Measurements from ENCODE around the gene SLC9A5. TPM values are rescaled to one million over a fixed set of nuclear protein-coding genes. Genes with fewer than 3 reads are reported as not detected.

Gene SLC9A5
- polyA plus RNA-seq, 1 donor from 2014 or later = 0.75 TPM

- Mint-ChIP-seq H3K9me3 (no peaks in the 10 kb centered on the region), H3K27me3 (peaks cover 6% of the 10 kb centered on the region), H3K27ac (peak overlapping the region in 2 of 3 donors; percentile 94 to 95), H3K4me3 (peak overlapping the region in 1 of 4 donors; percentile 88), H3K4me1 (peaks cover 22 to 27% (median 24%) of the 10 kb centered on the region in 3 donors), H3K36me3 (no peaks in the 10 kb centered on the region)
Observed at GRCh38 chr16:67243481-67243880, 5.3 kb upstream of the SLC9A5 start.

DNA sequence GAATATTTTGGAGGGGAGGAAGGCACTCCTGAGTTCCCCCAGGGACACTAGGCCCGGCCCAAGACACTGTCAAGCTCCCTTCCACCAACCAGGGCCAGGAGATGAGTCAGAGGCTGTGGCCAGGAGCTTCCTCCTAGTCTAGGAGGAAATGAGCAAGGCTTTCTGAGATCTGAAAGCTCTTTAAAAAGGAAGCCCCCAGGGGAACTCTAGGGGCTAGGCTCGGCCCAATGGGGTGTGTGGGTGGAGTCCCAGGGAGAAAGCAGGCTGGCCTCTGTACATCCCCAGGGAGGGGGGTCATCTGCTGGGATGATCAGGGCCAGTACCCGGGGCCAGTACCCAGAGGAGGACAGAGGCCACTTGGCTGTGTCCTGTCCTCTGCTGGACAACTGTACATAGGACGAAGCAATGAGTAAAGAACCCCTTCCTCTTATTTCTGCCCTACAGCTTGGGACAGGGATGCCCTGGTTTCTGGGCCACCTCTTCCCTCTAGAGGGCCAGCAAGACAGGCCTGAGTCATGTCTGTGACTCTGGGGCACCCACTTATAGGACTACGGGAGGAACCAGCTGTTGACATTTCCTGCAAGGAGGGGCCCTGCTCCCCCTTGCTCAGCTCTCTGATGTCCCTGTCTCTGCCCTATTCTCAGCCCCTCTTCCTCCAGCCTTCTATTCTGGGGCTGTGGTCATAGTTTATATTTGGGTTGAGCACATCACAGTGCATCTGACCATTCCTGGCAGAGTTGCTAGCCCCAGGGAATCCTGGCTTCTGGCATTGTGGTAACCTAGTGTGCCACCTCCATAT is 4.2 kb upstream of the SLC9A5 start:
- H3K27me3 Mint-ChIP-seq = peaks cover 11% of the 10 kb centered on the region
- peak overlapping the region; percentile 88 to 94 (median 90) for H3K4me3 Mint-ChIP-seq
- H3K27ac Mint-ChIP-seq = peak overlapping the region; percentile 94 to 97 (median 95)
- H3K36me3 Mint-ChIP-seq = no peaks in the 10 kb centered on the region
- peaks cover 24 to 31% (median 25%) of the 10 kb centered on the region in 3 donors for H3K4me1 Mint-ChIP-seq
- no peaks in the 10 kb centered on the region for H3K9me3 Mint-ChIP-seq

GRCh38 chr16:67245186-67245585 is 3.6 kb upstream of the SLC9A5 start:
- H3K4me1 Mint-ChIP-seq = peaks cover 24 to 31% (median 25%) of the 10 kb centered on the region in 3 donors
- peak overlapping the region; percentile 94 to 97 (median 95) for H3K27ac Mint-ChIP-seq
- no peaks in the 10 kb centered on the region for H3K9me3 Mint-ChIP-seq
- H3K4me3 Mint-ChIP-seq = peak overlapping the region; percentile 30 to 93 (median 88)
- H3K36me3 Mint-ChIP-seq = no peaks in the 10 kb centered on the region
- H3K27me3 Mint-ChIP-seq = peaks cover 17% of the 10 kb centered on the region

- Mint-ChIP-seq H3K27ac (peak overlapping the region in 1 of 3 donors; percentile 94), H3K4me1 (peaks cover 24 to 31% (median 25%) of the 10 kb centered on the region in 3 donors), H3K36me3 (no peaks in the 10 kb centered on the region), H3K9me3 (no peaks in the 10 kb centered on the region), H3K4me3 (peak overlapping the region; percentile 30 to 93 (median 88)), H3K27me3 (peaks cover 19% of the 10 kb centered on the region)
Observed at GRCh38 chr16:67245674-67246080, 3.1 kb upstream of the SLC9A5 start.

DNA sequence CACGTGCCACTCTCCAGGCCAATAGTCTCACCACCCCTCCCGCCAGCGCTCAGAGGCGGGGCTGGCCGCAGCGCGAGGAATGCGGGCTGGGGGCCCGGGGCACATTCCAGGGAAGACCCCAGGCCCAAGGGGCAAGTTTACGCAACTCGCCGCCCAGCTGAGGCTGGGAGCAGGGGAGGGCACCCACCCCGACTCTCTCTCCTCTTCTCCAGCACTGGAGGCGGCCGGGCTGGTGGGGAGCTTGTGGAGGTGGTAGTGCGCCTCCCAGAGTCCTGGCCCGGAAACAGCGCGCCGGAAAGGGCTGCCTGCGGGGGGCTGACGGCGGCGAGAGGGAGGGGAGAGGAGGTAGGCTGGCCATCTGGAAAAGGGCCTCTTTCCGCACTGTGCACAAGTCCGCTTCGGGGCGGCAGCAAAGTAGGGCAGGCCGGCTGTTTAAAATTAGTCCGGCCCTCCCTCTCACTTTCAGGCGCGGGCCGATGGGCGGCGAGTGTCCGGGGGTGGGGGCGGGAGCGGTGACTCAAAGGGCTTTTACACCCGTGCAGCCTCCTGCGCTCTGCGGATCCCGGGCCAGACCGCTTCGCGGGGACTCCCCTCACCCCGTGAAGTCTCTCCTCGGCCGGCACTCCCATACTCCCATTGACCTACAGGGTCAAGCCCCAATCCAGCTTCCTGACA is 2.6 kb upstream of the SLC9A5 start:
- Mint-ChIP-seq H3K27ac (peak overlapping the region; percentile 73 to 94 (median 92)), H3K4me1 (peaks cover 24 to 31% (median 25%) of the 10 kb centered on the region in 3 donors), H3K27me3 (peaks cover 19% of the 10 kb centered on the region), H3K36me3 (no peaks in the 10 kb centered on the region), H3K9me3 (no peaks in the 10 kb centered on the region), H3K4me3 (peak overlapping the region; percentile 88 to 92 (median 91))

DNA sequence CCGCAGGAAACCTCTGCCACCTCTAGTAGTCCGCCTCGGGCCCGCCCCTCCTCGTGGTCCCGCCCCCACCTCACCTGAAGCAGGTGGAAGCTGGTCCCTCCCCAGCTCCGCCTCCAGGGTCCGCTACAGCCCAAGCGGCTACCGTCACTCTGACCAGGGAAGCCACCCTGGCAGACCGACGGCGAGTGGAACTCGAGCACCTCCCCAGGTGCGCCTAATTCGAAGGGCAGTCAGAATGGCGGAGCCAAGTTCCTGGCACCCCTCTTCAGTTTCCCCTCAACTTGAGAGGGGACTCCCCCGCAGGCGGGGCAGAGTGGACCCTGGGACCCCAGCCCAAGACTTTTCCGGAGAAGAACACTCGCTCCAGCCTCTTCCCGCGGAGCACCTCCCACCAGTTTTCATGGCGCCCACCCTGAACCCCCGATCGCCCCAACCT is 2.0 kb upstream of the SLC9A5 start:
- Mint-ChIP-seq H3K27ac (peak overlapping the region; percentile 73 to 92 (median 74)), H3K4me1 (peaks cover 24 to 31% (median 28%) of the 10 kb centered on the region in 3 donors)

GRCh38 chr16:67247192-67248072 is 1.3 kb upstream of the SLC9A5 start, which contains the start of gene FHOD1:
TSS of gene FHOD1 (minus strand) at chr16:67247481. CDS start at chr16:67247410, 71 bp downstream.
- peak within 1 kb of the TSS; percentile 73 to 92 (median 74) for H3K27ac Mint-ChIP-seq
- H3K4me3 Mint-ChIP-seq = peak within 1 kb of the TSS; percentile 88 to 92 (median 91)
- H3K36me3 Mint-ChIP-seq = no peaks in the 10 kb centered on the region
- no peaks in the 10 kb centered on the region for H3K9me3 Mint-ChIP-seq
- H3K4me1 Mint-ChIP-seq = peaks cover 24 to 31% (median 28%) of the 10 kb centered on the region in 3 donors
- H3K27me3 Mint-ChIP-seq = peaks cover 19% of the 10 kb centered on the region

More for the DNA sequence above, 2.0 kb upstream of the SLC9A5 start:
- Mint-ChIP-seq H3K4me3 (peak overlapping the region; percentile 88 to 92 (median 91)), H3K27me3 (peaks cover 19% of the 10 kb centered on the region), H3K36me3 (no peaks in the 10 kb centered on the region), H3K9me3 (no peaks in the 10 kb centered on the region)

- H3K36me3 Mint-ChIP-seq = no peaks in the 10 kb centered on the region
- peak overlapping the region in 2 of 3 donors; percentile 47 to 74 for H3K27ac Mint-ChIP-seq
- H3K9me3 Mint-ChIP-seq = no peaks in the 10 kb centered on the region
- H3K4me3 Mint-ChIP-seq = peak overlapping the region; percentile 88 to 92 (median 91)
- peaks cover 24 to 29% (median 28%) of the 10 kb centered on the region in 3 donors for H3K4me1 Mint-ChIP-seq
- H3K27me3 Mint-ChIP-seq = peaks cover 19% of the 10 kb centered on the region
Observed at GRCh38 chr16:67248073-67248400, 742 bp upstream of the SLC9A5 start.

DNA sequence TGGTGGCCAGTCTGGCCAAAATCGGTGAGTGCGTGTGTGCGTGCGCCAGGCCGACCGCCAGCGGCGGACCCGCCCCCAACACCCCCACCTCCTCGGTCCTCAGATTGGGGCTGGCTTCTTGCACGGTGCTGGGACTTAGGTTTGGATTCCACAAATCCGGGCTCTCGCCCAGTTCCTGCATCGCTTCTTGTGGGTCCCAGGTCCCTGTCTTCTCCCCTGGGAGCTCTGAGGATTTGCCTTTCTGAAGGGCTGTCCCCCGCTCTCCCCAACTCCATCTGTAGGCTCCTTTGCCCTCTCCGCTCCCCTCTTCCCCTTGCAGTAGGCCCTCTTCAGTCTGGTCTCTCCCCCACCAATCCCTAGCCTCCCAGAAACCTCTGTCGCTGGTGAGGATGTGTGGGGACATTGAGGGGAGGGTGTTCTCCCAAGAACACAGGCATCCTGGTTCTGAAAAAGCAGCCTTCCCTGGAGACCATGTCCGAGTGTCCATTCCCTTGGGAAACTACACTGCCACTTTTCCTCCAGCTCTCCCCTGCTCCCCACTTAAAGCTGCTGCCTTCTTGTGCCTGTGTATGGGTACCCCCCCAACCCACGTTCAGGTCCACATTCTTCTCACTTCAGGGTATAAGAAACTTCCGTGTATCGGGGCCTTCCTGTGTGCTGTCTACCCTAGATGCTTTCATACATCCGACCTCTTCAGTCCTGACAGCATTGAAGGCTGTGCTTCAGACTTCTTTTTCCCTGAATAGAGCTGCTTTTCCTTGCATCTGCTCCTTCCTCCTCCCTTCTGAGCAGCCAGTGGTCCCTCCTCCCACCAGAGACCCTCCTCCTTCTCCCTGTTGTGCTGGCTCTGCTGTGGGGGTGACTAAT is 632 bp downstream of the SLC9A5 start:
- peaks cover 19% of the 10 kb centered on the region for H3K27me3 Mint-ChIP-seq
- H3K9me3 Mint-ChIP-seq = no peaks in the 10 kb centered on the region
- H3K4me1 Mint-ChIP-seq = peaks cover 19 to 24% (median 24%) of the 10 kb centered on the region in 3 donors
- peak overlapping the region in 2 of 3 donors; percentile 4 to 58 for H3K27ac Mint-ChIP-seq
- peak overlapping the region; percentile 52 to 86 (median 79) for H3K4me3 Mint-ChIP-seq
- H3K36me3 Mint-ChIP-seq = no peaks in the 10 kb centered on the region

DNA sequence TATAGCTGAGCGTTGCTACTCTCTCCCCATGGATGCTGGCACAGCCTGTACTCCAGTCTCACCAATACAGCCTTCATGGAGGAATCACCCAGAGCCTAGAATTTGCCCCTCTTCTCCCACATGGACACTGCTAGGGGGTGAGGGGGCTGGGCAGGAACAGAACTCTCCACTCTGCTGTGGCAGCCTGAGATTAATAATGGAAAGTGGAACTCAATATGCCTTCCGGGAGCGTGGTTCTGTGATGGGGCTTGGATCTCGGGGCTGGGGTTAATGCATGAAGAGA is 1.2 kb downstream of the SLC9A5 start:
- peaks cover 19% of the 10 kb centered on the region for H3K27me3 Mint-ChIP-seq

DNA sequence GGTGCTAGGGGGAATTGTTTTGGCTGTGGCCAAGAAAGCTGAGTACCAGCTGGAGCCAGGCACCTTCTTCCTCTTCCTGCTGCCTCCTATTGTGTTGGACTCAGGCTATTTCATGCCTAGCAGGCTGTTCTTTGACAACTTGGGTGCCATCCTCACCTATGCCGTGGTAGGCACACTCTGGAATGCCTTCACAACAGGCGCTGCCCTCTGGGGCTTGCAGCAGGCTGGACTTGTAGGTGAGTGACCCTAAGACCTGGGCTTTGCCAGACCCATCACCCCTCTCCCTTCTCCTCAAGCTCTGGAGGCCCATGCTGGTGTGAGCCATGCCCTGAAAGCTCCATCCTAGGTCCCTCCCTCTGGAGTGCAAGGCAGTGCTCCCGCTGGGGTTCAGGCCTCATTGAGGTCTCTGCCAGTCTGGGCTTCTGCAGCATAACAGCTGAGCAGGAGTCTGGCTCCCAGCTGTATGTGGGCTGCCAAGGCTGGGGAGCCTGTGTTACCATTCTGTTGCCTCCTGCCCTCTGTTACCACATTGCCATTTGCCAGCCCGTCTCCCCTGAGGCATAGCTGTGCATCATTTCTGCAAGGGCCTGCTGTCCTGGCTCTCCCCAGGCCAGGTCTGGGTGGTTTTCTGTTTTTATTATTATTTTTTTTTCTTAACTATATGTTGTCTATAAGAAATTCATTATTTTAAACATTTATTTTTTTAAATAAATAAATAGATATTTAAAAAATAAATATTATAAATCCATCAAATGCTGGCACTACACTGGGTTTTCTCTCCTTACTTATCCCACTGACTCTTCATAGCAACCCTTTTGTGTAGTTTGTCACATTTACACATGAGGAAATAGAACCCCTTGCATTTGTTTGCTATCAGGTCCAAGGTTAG is 4.1 kb downstream of the SLC9A5 start:
- H3K9me3 Mint-ChIP-seq = no peaks in the 10 kb centered on the region
- H3K4me1 Mint-ChIP-seq = peaks cover 5 to 8% (median 8%) of the 10 kb centered on the region in 3 donors
- H3K36me3 Mint-ChIP-seq = no peaks in the 10 kb centered on the region
- no peak overlapping the region for H3K27ac Mint-ChIP-seq
- peaks cover 18% of the 10 kb centered on the region for H3K27me3 Mint-ChIP-seq
- peak overlapping the region in 1 of 4 donors; percentile 9 for H3K4me3 Mint-ChIP-seq

More for the DNA sequence above, 1.2 kb downstream of the SLC9A5 start:
- Mint-ChIP-seq H3K9me3 (no peaks in the 10 kb centered on the region), H3K4me3 (peak overlapping the region in 3 of 4 donors; percentile 9 to 86 (median 52)), H3K4me1 (peaks cover 15 to 18% (median 18%) of the 10 kb centered on the region in 3 donors), H3K36me3 (no peaks in the 10 kb centered on the region), H3K27ac (peak overlapping the region in 2 of 3 donors; percentile 4 to 58)

GRCh38 chr16:67254801-67255552 is 6.2 kb downstream of the SLC9A5 start:
- Mint-ChIP-seq H3K4me3 (no peak overlapping the region), H3K27me3 (peaks cover 7% of the 10 kb centered on the region), H3K4me1 (peaks cover 0 to 4% (median 3%) of the 10 kb centered on the region in 3 donors), H3K36me3 (no peaks in the 10 kb centered on the region), H3K9me3 (no peaks in the 10 kb centered on the region), H3K27ac (no peak overlapping the region)

All from IgD-negative memory B cell (primary cell).